ENCODE data around the gene MGAT2. TPM values are rescaled to one million over a fixed set of nuclear protein-coding genes. Genes with fewer than 3 reads are reported as not detected.

MGAT2 gene
- total and polyA plus RNA-seq, 2 of the 4 experiments (the other 2 are of a cell fraction), result 36.6 to 67.6 TPM

DNA sequence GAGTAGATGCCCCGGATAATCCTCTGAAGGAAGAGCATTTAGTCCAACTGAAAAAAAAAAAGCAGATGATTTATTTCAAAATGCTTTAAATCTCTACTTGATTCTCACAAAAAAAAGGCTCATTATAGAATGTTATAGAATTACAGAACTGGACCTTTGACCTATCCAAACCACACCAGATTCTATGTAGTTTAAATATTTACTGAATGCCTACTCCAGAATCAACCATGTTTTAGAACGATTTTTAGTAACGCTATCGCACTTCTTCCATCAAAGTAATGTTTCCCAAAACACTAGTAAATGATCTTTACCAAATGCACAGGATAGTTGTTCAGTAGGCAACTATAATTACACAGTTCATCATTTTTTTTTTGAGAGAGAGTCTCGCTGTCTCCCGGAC is 37.0 kb upstream of the MGAT2 start:
- TF ChIP-seq MAFK (IDR thresholded peaks at IDR 0.05; ENCODE audit: low read depth, low read length) (no peak), MXI1 (IDR thresholded peaks at IDR 0.05; ENCODE audit: borderline replicate concordance, low read depth, low read length) (no peak), BHLHE40 (IDR thresholded peaks at IDR 0.05; ENCODE audit: low read depth, low read length) (no peak), CHD1 (IDR thresholded peaks at IDR 0.05; ENCODE audit: low read depth, low read length) (no peak)
- TF ChIP-seq, protein P1, sequence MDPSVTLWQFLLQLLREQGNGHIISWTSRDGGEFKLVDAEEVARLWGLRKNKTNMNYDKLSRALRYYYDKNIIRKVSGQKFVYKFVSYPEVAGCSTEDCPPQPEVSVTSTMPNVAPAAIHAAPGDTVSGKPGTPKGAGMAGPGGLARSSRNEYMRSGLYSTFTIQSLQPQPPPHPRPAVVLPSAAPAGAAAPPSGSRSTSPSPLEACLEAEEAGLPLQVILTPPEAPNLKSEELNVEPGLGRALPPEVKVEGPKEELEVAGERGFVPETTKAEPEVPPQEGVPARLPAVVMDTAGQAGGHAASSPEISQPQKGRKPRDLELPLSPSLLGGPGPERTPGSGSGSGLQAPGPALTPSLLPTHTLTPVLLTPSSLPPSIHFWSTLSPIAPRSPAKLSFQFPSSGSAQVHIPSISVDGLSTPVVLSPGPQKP (IDR thresholded peaks at IDR 0.05; ENCODE audit: borderline replicate concordance, low read depth, low read length), result no peak
- POLR2A ChIA-PET (ENCODE audit: unreplicated experiment), result no interaction called here
- Histone ChIP-seq H4K20me1 (ENCODE audit: insufficient read depth, low read length) (peaks cover 64% of the 10 kb centered on the region), H2AK9ac (replicated peaks; ENCODE audit: low read depth, low read length, poor library complexity) (no peak overlapping the region), H3K27me3 (ENCODE audit: control insufficient read depth, insufficient read depth, low read length) (no peaks in the 10 kb centered on the region), H3K14ac (replicated peaks; ENCODE audit: low read depth, low read length) (no peak overlapping the region), H3K23ac (ENCODE audit: low read depth, low read length) (no peak overlapping the region), H3K4me3 (ENCODE audit: insufficient read depth, low read depth, low read length) (peak overlapping the region; percentile 2; the same call in 1 of the 2 replicates), H4K91ac (ENCODE audit: insufficient read depth, low read depth, low read length) (no peak overlapping the region), H3K18ac (ENCODE audit: low read depth, low read length) (no peak overlapping the region), H3K56ac (ENCODE audit: extremely low read depth, insufficient read depth, low read length) (no peak overlapping the region), H2BK20ac (ENCODE audit: low read depth, low read length) (no peak overlapping the region), H2BK120ac (ENCODE audit: low read depth, low read length) (no peak overlapping the region), H3K4ac (ENCODE audit: low read depth, low read length) (no peak overlapping the region), H3K79me1 (ENCODE audit: low read depth in 1 of 2, low read length in 2 of 2) (peaks cover 25 to 68% of the 10 kb centered on the region in 2 experiments), H3K4me2 (ENCODE audit: low read depth, low read length) (peak overlapping the region; percentile 34), H4K8ac (ENCODE audit: low read depth in 2 of 2, low read length in 2 of 2) (no peak overlapping the region), H2BK5ac (ENCODE audit: low read depth, low read length, poor library complexity, severe bottlenecking) (no peak overlapping the region), H3K4me1 (ENCODE audit: control insufficient read depth, insufficient read depth, low read length) (peaks cover 6% of the 10 kb centered on the region), H2AFZ (replicated peaks; ENCODE audit: low read length, poor library complexity) (no peak overlapping the region), H3K27ac (ENCODE audit: insufficient read depth, low read length) (peak overlapping the region; percentile 31; the same call in 1 of the 2 replicates), H4K5ac (ENCODE audit: low read depth, low read length) (no peak overlapping the region), H3K36me3 (ENCODE audit: control insufficient read depth, insufficient read depth, low read length) (peaks cover 17% of the 10 kb centered on the region), H3K9ac (ENCODE audit: low read depth, low read length) (no peak overlapping the region), H2BK15ac (ENCODE audit: low read depth, low read length) (no peak overlapping the region), H3K9me1 (ENCODE audit: insufficient read depth, low read length) (peaks cover 17% of the 10 kb centered on the region), H3K9me3 (ENCODE audit: control insufficient read depth, insufficient read depth, low read length) (no peaks in the 10 kb centered on the region), H2AK5ac (ENCODE audit: low read depth, low read length) (no peak overlapping the region)
- CTCF ChIA-PET, result no interaction called here
- in situ Hi-C loops (cut with MboI; ENCODE audit: low sequenced_read_pairs), result no loop called here
- no TSS peak for BruUV-seq (replicated peaks)
- intact Hi-C loops (cut with micrococcal nuclease), result no loop called here
- WGBS, 2 experiments (ENCODE audit: extremely low coverage in 2 of 2, insufficient read length in 1 of 2), result no CpG with 5 or more reads among the region's 6 CpGs
- dilution Hi-C loops (cut with HindIII; ENCODE audit: low sequenced_read_pairs, unreplicated experiment), result no loop called here
- no peak for ATAC-seq (ENCODE audit: low read depth)
- peak; percentile 38 for DNase-seq

Data from IMR-90 (cell line).